HG03175 (cell line): Measurements from ENCODE around the gene IQCN.
A peak's percentile ranks its signal among the peaks of the same experiment; 100 is the strongest.

Experiments
- ATAC-seq: cut with Tn5 transposase; IDR thresholded peaks from one replicate; pipeline ENCODE4 v1.9.1; 2021; ENCODE audit warnings: mild to moderate bottlenecking, moderate library complexity; ENCODE audit not compliant: unreplicated experiment

Gene IQCN, protein sequence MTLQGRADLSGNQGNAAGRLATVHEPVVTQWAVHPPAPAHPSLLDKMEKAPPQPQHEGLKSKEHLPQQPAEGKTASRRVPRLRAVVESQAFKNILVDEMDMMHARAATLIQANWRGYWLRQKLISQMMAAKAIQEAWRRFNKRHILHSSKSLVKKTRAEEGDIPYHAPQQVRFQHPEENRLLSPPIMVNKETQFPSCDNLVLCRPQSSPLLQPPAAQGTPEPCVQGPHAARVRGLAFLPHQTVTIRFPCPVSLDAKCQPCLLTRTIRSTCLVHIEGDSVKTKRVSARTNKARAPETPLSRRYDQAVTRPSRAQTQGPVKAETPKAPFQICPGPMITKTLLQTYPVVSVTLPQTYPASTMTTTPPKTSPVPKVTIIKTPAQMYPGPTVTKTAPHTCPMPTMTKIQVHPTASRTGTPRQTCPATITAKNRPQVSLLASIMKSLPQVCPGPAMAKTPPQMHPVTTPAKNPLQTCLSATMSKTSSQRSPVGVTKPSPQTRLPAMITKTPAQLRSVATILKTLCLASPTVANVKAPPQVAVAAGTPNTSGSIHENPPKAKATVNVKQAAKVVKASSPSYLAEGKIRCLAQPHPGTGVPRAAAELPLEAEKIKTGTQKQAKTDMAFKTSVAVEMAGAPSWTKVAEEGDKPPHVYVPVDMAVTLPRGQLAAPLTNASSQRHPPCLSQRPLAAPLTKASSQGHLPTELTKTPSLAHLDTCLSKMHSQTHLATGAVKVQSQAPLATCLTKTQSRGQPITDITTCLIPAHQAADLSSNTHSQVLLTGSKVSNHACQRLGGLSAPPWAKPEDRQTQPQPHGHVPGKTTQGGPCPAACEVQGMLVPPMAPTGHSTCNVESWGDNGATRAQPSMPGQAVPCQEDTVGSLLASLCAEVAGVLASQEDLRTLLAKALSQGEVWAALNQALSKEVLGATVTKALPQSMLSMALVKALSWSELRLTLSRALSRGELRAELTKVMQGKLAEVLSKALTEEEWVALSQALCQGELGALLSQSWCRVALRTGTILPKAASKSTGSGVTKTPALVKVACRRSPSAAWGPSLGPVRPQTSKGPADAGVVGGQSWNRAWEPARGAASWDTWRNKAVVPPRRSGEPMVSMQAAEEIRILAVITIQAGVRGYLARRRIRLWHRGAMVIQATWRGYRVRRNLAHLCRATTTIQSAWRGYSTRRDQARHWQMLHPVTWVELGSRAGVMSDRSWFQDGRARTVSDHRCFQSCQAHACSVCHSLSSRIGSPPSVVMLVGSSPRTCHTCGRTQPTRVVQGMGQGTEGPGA (N-terminal part only)

GRCh38 chr19:18274219-18274780 lies at the start of gene IQCN:
IQCN (minus strand) TSS chr19:18274452; CDS start chr19:18269478, 4,974 bp downstream.
- no peak for ATAC-seq

GRCh38 chr19:18322759-18323460 lies 48.7 kb upstream of the IQCN start, which contains the start of gene LSM4:
LSM4 (minus strand) TSS chr19:18323076; CDS start chr19:18323020, 56 bp downstream.
- ATAC-seq, result peak; percentile 92

DNA sequence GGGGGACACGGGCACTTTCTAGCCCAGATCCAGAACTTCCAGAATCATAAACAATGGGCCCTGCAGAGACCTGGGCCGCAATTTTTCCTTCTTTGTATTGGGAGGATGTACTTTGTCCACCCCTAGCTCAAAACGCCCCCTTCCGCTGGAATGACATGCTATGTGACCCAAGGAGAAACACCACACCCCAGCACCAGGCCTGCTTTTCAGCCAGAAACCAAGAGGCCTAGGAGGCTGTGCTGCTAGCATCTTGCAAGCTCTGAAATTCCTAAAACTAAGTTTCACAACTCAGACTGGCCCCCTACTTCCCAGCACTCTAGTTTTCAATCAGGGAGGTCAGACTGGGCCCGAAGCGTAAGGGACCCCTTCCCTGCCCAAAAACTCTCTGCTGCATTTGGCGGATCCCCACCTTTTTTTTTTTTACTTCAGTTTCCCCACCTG lies 48.1 kb upstream of the IQCN start:
- no peak for ATAC-seq

DNA sequence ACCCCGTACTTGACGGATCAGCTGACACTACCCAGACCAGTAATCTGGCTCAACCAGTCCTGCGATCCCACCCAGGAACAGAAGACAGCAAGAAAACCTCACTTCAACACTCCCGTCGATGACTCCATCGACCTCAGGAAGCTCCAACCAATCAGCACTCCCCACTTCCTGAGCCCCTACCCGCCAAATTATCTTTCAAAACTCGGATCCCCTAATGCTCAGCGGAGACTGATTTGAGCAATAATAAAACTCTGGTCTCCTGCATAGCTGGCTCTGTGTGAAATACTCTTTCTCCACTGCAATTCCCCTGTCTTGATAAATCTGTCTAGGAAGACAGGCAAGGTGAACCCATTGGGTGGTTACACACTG lies 47.5 kb upstream of the IQCN start:
- no peak for ATAC-seq

GRCh38 chr19:18320865-18321733 lies 46.8 kb upstream of the IQCN start:
- no peak for ATAC-seq

- ATAC-seq, result no peak
Observed at GRCh38 chr19:18319591-18320135, 45.4 kb upstream of the IQCN start.

- no peak for ATAC-seq
Observed at GRCh38 chr19:18317961-18318800, 43.9 kb upstream of the IQCN start.

GRCh38 chr19:18313398-18313797 lies 39.1 kb upstream of the IQCN start:
- ATAC-seq, result no peak

GRCh38 chr19:18312092-18312534 lies 37.9 kb upstream of the IQCN start:
- no peak for ATAC-seq

GRCh38 chr19:18311502-18312091 lies 37.3 kb upstream of the IQCN start:
- ATAC-seq, result no peak

DNA sequence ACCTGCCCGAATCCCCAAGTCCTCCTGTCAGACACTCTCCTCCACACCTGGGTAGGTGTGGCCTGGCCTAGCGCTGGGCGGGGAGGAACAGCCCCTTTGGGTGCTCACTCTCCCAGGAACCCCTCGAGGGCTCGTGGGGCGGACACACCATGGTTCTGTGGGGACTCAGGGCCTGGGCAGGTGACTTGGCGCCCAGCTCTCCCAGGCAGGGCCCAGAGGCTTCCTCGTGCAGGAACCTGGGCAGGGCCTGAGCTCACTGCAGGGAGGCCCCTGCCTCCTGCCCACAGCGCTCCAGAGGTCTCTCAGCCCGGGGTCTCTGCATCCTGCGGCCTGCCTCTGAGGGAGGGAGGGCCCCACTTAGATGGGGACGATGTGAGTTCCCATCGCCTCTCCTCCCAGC lies 36.7 kb upstream of the IQCN start:
- no peak for ATAC-seq

DNA sequence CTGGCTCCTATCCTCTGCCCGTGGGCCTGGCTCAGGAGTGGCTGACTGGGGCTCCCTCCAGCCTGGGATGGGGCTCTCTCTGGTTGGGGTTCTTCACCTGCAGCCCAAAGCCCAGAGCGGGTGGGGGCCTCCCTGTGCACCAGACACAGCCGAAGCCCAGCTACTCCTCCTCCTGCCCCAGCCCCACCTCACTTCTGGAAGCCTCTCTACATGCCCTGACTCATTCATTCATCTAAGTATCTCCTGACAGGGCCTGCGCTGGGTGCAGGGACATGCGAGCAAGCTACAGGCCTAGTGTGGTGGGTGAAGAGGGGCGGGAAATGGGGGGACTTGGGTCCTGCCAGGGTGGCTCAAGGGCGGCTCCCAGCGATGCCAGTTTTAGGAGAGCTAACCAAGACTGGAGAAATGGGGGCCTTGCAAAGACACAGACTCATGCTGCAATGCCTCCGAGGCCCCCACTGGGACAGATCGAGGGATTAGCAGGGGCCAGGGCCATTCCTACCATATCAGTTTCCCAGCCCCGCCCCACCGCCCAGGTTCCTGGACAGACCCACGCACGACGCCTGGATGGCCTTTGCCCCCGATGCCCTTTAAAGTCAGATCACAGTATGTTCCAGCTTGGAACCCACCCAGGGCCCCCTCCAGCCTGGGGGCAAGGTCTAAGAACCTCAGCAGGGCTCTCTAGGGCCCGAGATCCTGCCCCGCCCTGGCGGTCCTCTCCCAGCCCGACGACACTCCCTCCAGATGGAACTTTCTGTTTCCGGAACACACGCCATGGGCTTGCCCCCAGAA lies 36.1 kb upstream of the IQCN start:
- ATAC-seq, result no peak

DNA sequence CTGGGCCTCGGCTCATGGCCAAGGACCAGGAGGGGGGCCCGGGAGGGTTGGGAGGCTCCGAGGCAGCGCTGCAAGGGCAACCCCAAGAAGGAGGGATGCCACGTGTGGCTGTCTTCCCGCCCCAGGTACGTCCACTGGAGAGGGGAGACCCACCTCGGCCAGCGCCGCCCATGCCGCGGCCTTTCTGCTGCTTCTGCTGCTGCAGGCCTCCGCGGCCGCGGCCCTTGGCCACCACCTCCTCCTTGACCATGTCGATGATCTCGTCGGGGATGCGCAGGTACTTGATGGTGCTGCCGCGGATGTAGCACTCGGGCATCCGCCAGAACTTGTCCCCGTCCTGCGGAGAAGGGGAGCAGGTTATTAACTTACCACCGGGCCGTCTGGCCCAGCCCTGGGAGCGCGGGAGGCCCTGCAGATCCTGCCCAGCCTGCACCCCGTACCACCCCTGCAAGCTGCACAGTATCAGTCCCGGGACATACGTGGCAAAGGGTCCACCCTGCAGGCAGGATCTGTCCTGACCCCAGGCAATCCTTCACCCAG lies 35.3 kb upstream of the IQCN start:
- ATAC-seq, result no peak

DNA sequence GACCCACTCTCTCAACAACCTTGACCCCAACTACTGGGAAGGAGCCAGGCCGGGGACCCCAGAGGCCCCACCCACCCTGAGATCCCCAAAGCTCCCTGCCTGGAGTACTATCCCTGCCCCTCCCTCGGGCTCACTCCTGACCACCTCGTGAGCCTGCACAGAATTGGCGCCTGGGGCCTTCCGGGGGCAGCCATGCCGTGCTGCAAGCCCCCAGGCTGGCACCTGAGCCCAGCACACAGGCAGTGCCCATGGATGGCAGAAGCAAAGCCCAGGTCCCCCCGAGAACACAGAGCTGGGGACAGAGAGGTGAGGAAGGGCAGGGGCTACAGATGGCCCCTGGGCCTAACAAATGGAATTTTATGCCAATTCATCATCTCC lies 34.7 kb upstream of the IQCN start:
- ATAC-seq, result no peak

- ATAC-seq, result no peak
Observed at GRCh38 chr19:18308051-18308947, 34.0 kb upstream of the IQCN start.
